Neural progenitor cell (in vitro differentiated cells): ENCODE data around the gene CLDN20.

Experiments used
- CTCF ChIP-seq: fragments of 200-600 bp; sonication (generic); IDR thresholded peaks from 2 replicates; pipeline ENCODE4 v1.5.1; 2017; ENCODE audit warnings: antibody characterized with exemption, mild to moderate bottlenecking
- EZH2 ChIP-seq: fragments of 200-600 bp; sonication (generic); IDR thresholded peaks from 2 replicates; pipeline ENCODE4 v1.6.1; 2017; ENCODE audit warnings: antibody characterized with exemption, mild to moderate bottlenecking, moderate library complexity

GRCh38 chr6:155275808-155276480 is 12.1 kb downstream of the CLDN20 start:
- TF ChIP-seq CTCF (no peak), EZH2 (no peak)
